SK-N-SH (cell line): ENCODE results near the gene TMCC3. TPM values are rescaled to one million over a fixed set of nuclear protein-coding genes. Genes with fewer than 3 reads are reported as not detected.

Source experiments
- CTCF ChIA-PET: fragments of 300-600, 350-600 bp; formaldehyde crosslinking; extraction: SDS; loops from one replicate; lab custom pipeline; 2021; lab: Yijun Ruan, JAX
- POLR2A ChIA-PET: fragments of 350-600 bp; sonication (Branson Sonifier 250); formaldehyde crosslinking; extraction: SDS; loops from one replicate; lab custom pipeline; 2020; ENCODE audit warnings: antibody characterized with exemption, inconsistent platforms; lab: Yijun Ruan, JAX
- DNase-seq: peaks from one replicate; pipeline ENCODE4 v3.0.0; 2012
- H2AFZ ChIP-seq: fragments of 200-600 bp; sonication (generic); 2 replicates; pipeline ENCODE4 v1.8.1; 2016; ENCODE audit warnings: antibody characterized with exemption, mild to moderate bottlenecking, low read depth
- H3F3A ChIP-seq: fragments of 200-600 bp; sonication (generic); replicated peaks from 2 replicates; pipeline ENCODE3; 2016; ENCODE audit warnings: antibody characterized with exemption, mild to moderate bottlenecking; ENCODE audit not compliant: insufficient read depth
- H3K27ac ChIP-seq, 2 experiments: fragments of 200-500 bp in 1 of 2; fragments of 200-600 bp in 1 of 2; sonication (Bioruptor generic) in 1 of 2; sonication (generic), shearing (Covaris generic) in 1 of 2; 2 replicates each; pipeline versions ENCODE4 v1.5.1 to v1.6.1; 2014 to 2016; ENCODE audit warnings: low read depth in 2 of 2, inconsistent platforms in 1 of 2, low read length in 1 of 2, mild to moderate bottlenecking in 1 of 2, mixed read lengths in 1 of 2
- H3K27me3 ChIP-seq: fragments of 200-600 bp; sonication (generic), shearing (Covaris generic); 2 replicates; pipeline ENCODE4 v1.6.1; 2016; ENCODE audit warnings: mixed run types; ENCODE audit not compliant: insufficient read depth
- H3K36me3 ChIP-seq, 2 experiments: fragments of 200-500 bp in 1 of 2; fragments of 200-600 bp in 1 of 2; sonication (Bioruptor generic) in 1 of 2; sonication (generic) in 1 of 2; replicated peaks in 1 of 2; 2 replicates each; pipeline versions ENCODE3 to v1.5.1; 2014 to 2016; ENCODE audit warnings: low read length in 1 of 2, mild to moderate bottlenecking in 1 of 2; ENCODE audit not compliant: insufficient read depth in 2 of 2, control insufficient read depth in 1 of 2
- H3K4me1 ChIP-seq, 2 experiments: fragments of 200-500 bp in 1 of 2; fragments of 200-600 bp in 1 of 2; sonication (Bioruptor generic) in 1 of 2; sonication (generic), shearing (Covaris generic) in 1 of 2; 2 replicates each; pipeline versions ENCODE4 v1.5.1 to v1.6.1; 2014 to 2016; ENCODE audit warnings: low read depth in 1 of 2, low read length in 1 of 2, mixed run types in 1 of 2; ENCODE audit not compliant: insufficient read depth in 2 of 2, control insufficient read depth in 1 of 2
- H3K4me2 ChIP-seq: fragments of 200-600 bp; sonication (generic), shearing (Covaris generic); 2 replicates; pipeline ENCODE4 v1.6.1; 2017; ENCODE audit warnings: mixed run types
- H3K4me3 ChIP-seq, 2 experiments: fragments of 200-500 bp in 1 of 2; fragments of 200-600 bp in 1 of 2; sonication (Bioruptor generic) in 1 of 2; sonication (generic), shearing (Covaris generic) in 1 of 2; 2 replicates each; pipeline versions ENCODE4 v1.5.1 to v1.8.1; 2014 to 2016; ENCODE audit warnings: low read depth in 2 of 2, inconsistent platforms in 1 of 2, low read length in 1 of 2, mild to moderate bottlenecking in 1 of 2, mixed read lengths in 1 of 2, moderate library complexity in 1 of 2
- H3K79me2 ChIP-seq: fragments of 200-600 bp; sonication (generic); 2 replicates; pipeline ENCODE4 v1.8.1; 2017; ENCODE audit warnings: mild to moderate bottlenecking; ENCODE audit not compliant: insufficient read depth
- H3K9ac ChIP-seq: fragments of 200-600 bp; sonication (generic); 2 replicates; pipeline ENCODE4 v1.6.1; 2017; ENCODE audit warnings: mixed run types
- H3K9me2 ChIP-seq: fragments of 200-600 bp; sonication (generic); 2 replicates; pipeline ENCODE4 v1.6.1; 2017; ENCODE audit warnings: mixed run types
- H3K9me3 ChIP-seq: fragments of 200-600 bp; sonication (generic); 2 replicates; pipeline ENCODE4 v1.6.1; 2017; ENCODE audit warnings: mixed run types, mild to moderate bottlenecking, moderate library complexity
- H4K20me1 ChIP-seq: fragments of 200-600 bp; sonication (generic); 2 replicates; pipeline ENCODE4 v1.6.1; 2017; ENCODE audit warnings: mild to moderate bottlenecking, mixed run types; ENCODE audit not compliant: insufficient read depth
- CHD2 ChIP-seq: fragments of 150-350 bp; IDR thresholded peaks from 2 replicates; pipeline ENCODE4 v1.6.1; 2018; ENCODE audit warnings: low read length; ENCODE audit not compliant: partially characterized antibody
- ELF1 ChIP-seq: IDR thresholded peaks from 2 replicates; pipeline ENCODE4 v1.4.0; 2012
- FOXJ3 ChIP-seq: sonication (generic); formaldehyde crosslinking; IDR thresholded peaks from 2 replicates; pipeline ENCODE4 v1.5.1; 2020; ENCODE audit warnings: mild to moderate bottlenecking, missing genetic modification reagents
- GABPA ChIP-seq: IDR thresholded peaks from 2 replicates; pipeline ENCODE4 v1.4.0; 2012; ENCODE audit warnings: low read depth, mild to moderate bottlenecking
- JUND ChIP-seq: IDR thresholded peaks from 2 replicates; pipeline ENCODE4 v1.4.0; 2012
- MAX ChIP-seq: IDR thresholded peaks from 2 replicates; pipeline ENCODE4 v1.4.0; 2012; ENCODE audit warnings: low read depth
- MEF2A ChIP-seq: IDR thresholded peaks from 2 replicates; pipeline ENCODE4 v1.4.0; 2012; ENCODE audit warnings: low read depth, borderline replicate concordance
- NFIC ChIP-seq: IDR thresholded peaks from 2 replicates; pipeline ENCODE4 v1.4.0; 2012; ENCODE audit warnings: borderline replicate concordance
- REST ChIP-seq: IDR thresholded peaks from 2 replicates; pipeline ENCODE4 v1.6.1; 2012; ENCODE audit warnings: mild to moderate bottlenecking, low read depth, low read length, moderate library complexity
- RFX5 ChIP-seq: IDR thresholded peaks from 2 replicates; pipeline ENCODE4 v1.6.1; 2012; ENCODE audit warnings: mild to moderate bottlenecking, improper control_type of control experiment, low read length
- RXRA ChIP-seq: IDR thresholded peaks from 2 replicates; pipeline ENCODE4 v1.4.0; 2012; ENCODE audit warnings: low read depth, mild to moderate bottlenecking, borderline replicate concordance
- SIN3A ChIP-seq: IDR thresholded peaks from 2 replicates; pipeline ENCODE4 v1.6.1; 2012; ENCODE audit warnings: low read depth, mild to moderate bottlenecking, low read length, moderate library complexity, borderline replicate concordance
- TCF12 ChIP-seq: IDR thresholded peaks from 2 replicates; pipeline ENCODE4 v1.4.0; 2012
- ZBTB33 ChIP-seq: IDR thresholded peaks from 2 replicates; pipeline ENCODE4 v1.4.0; 2012; ENCODE audit warnings: low read depth, borderline replicate concordance
- WGBS: methylation state at CpG from one replicate; pipeline ENCODE4 v1.1.6; 2017; ENCODE audit warnings: low lambda C conversion rate; 5-methylcytosine and 5-hydroxymethylcytosine counted together
- polyA plus RNA-seq, 3 experiments: library from polyadenylated mRNA; depleted of rRNA; stranded (reverse); fragments of >200 nt; gene quantifications; 2 replicates each; pipeline ENCODE4 v1.2.3, GENCODE V29; 2012
- TF ChIP-seq, protein P1 (sequence below): IDR thresholded peaks from 2 replicates; pipeline ENCODE4; 2012
- TF ChIP-seq, protein P2 (sequence below): fragments of 200-600 bp; sonication (generic); IDR thresholded peaks from 2 replicates; pipeline ENCODE4 v1.6.1; 2017; ENCODE audit warnings: antibody characterized with exemption, mild to moderate bottlenecking, moderate library complexity

Gene TMCC3
- polyA plus RNA-seq, 1 of the 3 experiments (the other 2 are of a cell fraction), result 0.53 TPM

DNA sequence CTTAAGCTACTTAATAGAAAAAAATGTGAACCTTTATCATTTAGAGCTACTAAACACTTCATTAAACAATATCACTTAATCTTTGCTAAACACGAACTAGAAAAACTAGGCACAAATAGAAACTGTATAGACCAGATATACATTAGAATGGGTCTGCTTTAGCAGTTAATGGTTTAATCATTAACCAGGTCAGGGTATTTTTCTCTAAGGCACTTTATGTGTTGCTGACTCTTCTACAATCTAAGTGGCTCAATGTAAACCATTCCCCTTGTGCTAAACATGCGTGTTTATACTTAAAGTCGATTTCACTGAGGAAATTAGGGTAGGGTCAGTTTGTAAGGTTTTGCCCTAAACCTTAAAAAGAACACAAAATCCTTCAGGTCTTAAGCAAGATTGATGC lies 29.7 kb downstream of the TMCC3 start:
- no peaks in the 10 kb centered on the region for H3K27me3 ChIP-seq
- TF ChIP-seq FOXJ3 (CRISPR knock-in tag) (no peak), MAX (no peak), MEF2A (no peak), TCF12 (no peak), RXRA (no peak), ZBTB33 (no peak), REST (no peak), ELF1 (no peak), CHD2 (no peak), NFIC (no peak), GABPA (no peak), JUND (no peak), SIN3A (no peak), RFX5 (no peak)
- TF ChIP-seq, protein P1, sequence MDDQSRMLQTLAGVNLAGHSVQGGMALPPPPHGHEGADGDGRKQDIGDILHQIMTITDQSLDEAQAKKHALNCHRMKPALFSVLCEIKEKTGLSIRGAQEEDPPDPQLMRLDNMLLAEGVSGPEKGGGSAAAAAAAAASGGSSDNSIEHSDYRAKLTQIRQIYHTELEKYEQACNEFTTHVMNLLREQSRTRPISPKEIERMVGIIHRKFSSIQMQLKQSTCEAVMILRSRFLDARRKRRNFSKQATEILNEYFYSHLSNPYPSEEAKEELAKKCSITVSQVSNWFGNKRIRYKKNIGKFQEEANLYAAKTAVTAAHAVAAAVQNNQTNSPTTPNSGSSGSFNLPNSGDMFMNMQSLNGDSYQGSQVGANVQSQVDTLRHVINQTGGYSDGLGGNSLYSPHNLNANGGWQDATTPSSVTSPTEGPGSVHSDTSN, result no peak
- TF ChIP-seq, protein P2, sequence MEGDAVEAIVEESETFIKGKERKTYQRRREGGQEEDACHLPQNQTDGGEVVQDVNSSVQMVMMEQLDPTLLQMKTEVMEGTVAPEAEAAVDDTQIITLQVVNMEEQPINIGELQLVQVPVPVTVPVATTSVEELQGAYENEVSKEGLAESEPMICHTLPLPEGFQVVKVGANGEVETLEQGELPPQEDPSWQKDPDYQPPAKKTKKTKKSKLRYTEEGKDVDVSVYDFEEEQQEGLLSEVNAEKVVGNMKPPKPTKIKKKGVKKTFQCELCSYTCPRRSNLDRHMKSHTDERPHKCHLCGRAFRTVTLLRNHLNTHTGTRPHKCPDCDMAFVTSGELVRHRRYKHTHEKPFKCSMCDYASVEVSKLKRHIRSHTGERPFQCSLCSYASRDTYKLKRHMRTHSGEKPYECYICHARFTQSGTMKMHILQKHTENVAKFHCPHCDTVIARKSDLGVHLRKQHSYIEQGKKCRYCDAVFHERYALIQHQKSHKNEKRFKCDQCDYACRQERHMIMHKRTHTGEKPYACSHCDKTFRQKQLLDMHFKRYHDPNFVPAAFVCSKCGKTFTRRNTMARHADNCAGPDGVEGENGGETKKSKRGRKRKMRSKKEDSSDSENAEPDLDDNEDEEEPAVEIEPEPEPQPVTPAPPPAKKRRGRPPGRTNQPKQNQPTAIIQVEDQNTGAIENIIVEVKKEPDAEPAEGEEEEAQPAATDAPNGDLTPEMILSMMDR, result no peak
- CTCF ChIA-PET, result interaction anchor here (1.0 kb wide), 2 partner anchors 20 to 74 kb away, joined by 3 read pairs; no protein-coding TSS in a partner anchor
- H3K27ac ChIP-seq, result no peak overlapping the region
- no peaks in the 10 kb centered on the region for H3K79me2 ChIP-seq
- H2AFZ ChIP-seq, result no peak overlapping the region
- H3K9ac ChIP-seq, result no peak overlapping the region
- H3K4me1 ChIP-seq, result peaks cover 8 to 34% of the 10 kb centered on the region in 2 experiments; a peak in 3 of 4 replicates
- H3K9me3 ChIP-seq, result no peaks in the 10 kb centered on the region; the same call in 1 of the 2 replicates
- H4K20me1 ChIP-seq, result no peaks in the 10 kb centered on the region
- H3F3A ChIP-seq, result no peaks in the 10 kb centered on the region
- H3K9me2 ChIP-seq, result no peaks in the 10 kb centered on the region
- H3K36me3 ChIP-seq, result no peaks in the 10 kb centered on the region
- DNase-seq, result no peak
- no peak overlapping the region for H3K4me3 ChIP-seq
- WGBS, result 91% methylated on average over 3 of the region's 3 CpGs
- POLR2A ChIA-PET, result no interaction called here
- no peak overlapping the region for H3K4me2 ChIP-seq
